Cerebellar cortex (tissue), 1 donor: Measurements from ENCODE around the gene ROBO1.

Experiments used
- DNase-seq: peaks from one replicate; pipeline ENCODE4 v3.0.0-alpha.2; 2015; ENCODE audit warnings: low spot score

The ROBO1 gene

DNA sequence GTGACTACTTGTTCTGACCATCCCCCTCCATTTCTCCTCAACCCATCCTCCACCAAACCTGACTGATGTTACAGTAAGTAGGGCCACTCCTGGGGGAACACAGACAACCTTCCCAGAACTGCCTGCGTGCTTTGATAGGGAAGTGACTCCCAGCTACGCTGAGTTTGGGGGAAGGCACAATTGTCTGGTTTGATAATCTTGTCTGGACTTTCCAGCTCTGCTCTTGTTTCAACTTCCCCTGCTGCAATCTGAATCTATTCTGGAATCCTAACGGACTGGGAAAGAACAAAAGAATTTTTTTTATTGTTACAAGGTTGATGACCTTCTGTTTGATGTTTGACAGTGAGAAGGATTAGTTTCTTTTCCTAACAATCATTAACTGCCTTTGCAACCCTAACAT lies 895.6 kb downstream of the ROBO1 start:
- no peak for DNase-seq

DNA sequence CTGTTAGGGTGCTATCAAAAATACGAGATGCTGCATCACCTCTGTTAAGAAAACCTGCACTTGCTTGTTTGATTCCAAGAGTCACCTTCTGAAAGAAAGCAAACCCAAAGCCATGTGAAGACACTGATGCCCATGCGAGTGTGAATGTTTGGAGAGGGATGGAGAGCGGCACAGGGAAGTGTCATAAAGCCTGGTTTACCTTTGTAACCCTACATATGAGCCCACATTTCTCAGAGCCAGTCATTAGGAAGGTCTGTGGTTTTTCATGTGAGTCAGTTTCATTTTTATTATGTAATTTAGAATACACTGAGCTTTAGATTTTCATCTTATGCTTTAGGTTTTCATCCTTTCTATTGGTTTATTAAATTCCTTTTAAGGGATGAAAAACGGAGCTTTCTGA lies 896.8 kb downstream of the ROBO1 start:
- no peak for DNase-seq

DNA sequence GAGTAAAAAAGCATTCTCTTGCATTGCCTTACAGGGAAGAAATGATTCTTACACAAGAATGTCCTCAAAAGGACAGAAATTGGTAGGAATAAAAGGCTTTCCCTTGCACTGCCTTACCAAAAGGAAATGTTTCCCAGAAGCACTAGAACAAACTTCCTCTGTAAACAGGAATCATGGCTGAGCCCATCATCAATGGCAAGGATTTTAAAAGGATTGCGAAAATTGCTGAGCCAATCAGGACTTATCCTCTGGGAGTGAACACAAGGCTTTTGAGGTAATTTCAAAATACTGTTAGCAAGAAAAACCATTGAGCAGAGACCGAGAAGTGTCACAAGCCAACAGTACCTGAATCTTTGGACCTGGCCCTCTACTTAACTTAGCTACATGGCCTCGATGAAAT lies 897.3 kb downstream of the ROBO1 start:
- no peak for DNase-seq

DNA sequence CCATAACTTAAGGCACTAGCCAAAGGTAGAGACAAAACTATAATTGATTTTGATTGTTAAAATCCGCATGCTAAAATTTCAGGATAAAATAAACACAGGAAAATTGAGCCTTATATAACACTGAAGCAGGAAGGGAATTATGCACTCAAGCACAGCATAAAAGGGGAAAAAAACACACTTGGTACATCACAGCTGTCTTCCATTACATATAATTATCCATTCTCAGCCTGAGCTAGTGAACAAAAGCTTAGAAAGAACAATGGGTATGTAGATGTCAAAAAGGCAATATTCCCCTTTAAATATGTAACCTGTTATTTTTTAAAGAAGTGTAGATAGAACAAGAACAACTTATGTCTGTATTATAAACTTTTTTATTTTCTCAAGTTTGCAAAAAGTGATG lies 899.2 kb downstream of the ROBO1 start:
- DNase-seq, result no peak

DNA sequence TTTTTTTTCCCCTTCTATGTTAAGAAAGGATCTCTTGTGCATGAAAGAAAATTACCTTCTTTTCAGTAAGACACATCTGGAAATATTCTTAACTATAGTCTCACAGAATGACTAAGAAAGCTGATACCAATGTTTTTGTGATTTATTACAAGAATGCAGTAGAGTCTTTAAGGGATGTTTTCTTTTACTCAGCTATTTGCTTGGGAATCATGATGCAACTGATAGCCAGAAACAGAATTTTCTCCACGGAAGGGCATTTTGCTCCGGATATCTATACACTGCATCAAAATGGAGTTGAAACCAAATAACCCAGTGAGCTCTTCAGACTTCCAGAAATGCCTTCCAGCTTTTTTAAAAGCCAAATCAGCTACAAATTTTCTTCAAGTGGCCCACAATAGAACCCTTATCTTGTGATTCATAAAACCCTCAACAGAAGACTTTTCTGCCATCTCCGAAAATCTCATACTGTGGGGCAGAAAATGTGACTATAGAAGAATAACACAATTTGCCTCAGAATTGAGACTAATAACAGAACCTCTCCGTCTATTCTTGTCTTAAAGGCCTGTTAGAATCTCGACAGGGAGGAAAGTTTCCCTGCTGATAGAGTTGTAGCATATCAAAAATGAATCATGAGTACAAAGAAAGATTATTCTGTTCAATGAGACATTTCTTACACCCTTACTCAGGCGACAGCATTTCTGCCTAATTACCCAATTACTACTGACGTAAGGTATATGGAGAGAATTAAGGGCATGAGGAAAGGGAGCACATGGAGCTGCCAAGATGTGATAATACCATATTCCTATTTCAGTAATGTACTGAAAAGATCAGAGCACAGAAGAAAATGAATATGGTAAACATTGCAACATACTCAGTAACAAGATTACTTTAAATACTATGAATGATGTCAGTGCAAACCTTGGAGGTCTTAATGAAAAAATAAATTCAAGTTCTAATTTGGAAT lies 900.1 kb downstream of the ROBO1 start:
- DNase-seq, result no peak

DNA sequence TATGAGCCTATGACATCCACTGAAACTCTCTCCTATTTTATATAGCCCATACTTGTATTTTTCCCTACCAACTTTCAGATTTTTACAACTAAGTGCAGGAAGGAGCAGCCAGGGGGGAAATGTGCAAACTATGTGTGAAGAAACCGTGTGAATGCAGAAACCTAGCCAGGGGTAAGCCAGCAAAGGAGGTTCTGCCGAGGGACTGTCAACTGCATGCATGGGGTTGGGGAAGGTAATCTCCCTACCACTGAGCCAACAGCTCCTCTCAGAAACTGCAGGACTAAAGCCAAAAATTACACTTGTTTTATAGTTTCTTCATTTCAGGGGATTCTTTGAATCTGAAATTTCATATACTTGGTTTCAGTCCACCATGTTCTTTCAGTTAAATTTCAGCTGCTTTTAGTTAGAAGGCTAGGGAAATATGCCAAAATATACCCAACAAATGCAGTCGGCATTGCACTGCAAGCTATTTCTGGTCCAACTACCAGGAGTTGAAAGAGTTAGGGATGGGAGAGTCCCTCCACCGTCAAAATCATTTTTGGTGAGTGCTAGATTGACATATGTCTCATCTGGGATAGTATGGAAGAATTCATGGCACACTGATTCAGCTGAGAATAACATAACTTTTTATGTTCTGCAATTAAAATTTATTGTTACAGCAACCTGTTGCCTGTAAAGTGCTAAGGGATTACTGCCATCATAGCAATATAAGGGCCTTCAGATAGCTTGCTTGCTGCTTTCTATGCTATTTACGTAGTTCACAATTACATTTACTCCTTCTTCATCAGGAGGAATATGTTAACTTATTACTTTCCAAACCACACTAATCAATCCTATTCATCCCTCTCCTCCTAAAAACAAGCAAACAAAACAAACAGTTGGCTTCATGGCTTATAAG lies 904.2 kb downstream of the ROBO1 start:
- DNase-seq, result no peak

DNA sequence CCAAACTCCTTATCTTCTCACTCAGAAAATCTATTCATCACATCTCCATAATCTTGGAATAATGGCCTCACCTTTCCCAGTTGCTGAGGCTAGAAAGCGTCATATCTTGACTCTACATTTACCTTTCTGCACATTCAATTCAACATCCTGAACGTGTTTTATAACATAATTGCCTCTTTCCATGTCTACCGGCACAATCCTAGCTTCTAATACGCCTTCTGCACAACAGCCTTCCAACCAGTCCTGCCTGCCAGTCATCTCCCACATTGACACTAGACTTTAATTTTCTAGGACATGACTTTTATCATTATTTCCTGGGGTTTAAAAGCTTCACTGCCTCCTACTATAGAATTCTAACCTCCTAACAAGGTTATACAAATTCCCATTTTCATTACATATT lies 906.6 kb downstream of the ROBO1 start:
- no peak for DNase-seq

DNA sequence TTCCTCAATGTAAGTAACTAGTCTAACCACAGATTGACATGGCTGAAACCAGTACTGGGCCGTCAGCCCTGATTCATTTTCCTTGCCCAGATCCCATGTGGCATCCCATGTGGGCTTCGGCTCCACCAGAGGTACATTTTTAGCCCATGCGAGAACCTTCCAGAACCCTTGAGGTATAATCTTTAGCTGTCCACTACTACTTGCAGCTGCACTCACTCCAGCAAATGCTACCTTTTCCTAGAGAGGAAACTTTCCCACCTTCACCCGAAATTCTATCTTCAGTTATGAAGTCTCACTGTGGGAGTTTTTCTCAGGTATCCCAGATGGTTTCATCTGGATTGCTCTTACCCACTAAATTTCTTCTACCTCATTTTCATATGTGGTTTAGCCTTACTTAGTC lies 907.2 kb downstream of the ROBO1 start:
- DNase-seq, result no peak

DNA sequence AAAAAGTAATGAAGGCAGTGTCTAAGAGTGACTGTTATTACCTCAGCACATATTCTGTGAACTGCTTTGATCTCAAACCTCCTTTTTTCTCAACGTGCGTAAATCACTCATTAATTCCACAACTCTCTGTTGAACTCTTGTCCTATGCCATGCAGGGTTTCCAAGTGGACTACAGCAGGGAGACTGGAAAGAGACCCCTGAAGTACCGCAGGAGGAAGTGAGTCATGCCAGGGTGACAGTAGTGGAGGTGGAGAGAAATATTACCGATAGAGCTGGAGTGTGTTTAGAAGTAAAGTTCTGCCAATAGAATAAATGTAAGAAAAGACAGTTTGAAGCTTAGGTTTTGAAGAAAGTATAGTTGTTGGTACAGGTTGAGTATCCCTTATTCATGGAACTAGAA lies 908.9 kb downstream of the ROBO1 start:
- DNase-seq, result no peak

DNA sequence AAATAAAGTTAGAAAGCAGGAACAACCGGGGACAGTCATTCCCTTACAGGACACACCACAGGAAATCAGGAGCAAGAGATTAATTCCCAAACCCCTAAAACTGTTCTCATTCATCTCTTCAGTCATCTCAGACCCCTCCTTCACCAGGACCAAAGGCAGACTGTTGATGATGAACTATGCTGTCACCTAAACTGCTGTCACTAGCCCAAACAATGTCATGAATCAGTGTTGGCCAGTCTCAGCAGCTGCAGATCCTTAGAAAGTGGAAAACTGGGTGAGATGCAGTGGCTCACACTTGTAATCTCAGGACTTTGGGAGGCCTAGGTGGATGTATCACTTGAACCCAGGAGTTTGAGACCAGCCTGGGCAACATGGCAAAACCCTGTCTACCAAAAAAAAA lies 909.6 kb downstream of the ROBO1 start:
- no peak for DNase-seq

DNA sequence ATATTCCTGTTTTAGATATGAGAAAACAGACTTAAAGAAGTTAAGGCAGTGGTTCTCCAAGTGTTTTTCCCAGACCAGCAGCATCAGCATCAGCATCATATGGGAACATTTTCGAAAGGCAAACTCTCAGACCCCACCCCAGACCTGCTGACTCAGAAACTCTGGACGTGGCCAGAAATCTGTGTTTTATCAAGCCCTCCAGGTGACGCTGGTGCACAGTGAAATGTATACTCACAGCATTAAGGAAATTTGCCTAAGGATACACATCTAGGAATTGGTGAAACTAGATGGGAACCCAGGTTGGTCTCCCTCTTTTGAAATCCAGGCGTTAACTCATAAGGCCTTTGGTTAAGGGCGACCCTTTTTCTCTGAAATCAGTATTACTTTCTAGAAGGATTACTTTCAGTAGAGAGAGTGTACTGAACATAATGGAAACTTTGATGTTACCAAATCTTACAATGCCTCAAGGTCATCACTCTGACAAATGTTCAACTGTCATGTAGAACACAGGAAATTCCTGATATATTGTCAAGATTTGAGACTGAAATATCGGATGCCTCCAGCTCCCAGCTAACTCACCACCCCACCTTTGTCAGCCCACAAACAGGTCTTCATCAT lies 910.2 kb downstream of the ROBO1 start:
- no peak for DNase-seq

DNA sequence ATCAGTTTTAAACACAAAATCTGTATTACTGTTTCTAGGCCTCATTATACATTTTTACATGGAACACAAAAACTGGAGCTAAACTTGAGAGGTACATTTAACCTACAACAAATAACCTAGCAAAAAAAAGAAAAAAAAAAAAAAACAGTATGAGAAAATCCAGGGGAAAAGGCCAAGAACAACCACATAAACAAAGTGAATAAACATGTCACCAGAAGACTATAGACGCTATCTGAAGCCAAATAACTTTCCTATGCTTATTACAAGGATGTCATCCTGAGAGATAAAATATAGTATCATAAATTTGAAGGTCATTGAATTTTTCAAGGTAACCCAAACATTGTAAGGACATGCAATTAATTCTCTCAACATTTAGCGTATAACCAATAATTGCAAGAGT lies 911.6 kb downstream of the ROBO1 start:
- no peak for DNase-seq

DNA sequence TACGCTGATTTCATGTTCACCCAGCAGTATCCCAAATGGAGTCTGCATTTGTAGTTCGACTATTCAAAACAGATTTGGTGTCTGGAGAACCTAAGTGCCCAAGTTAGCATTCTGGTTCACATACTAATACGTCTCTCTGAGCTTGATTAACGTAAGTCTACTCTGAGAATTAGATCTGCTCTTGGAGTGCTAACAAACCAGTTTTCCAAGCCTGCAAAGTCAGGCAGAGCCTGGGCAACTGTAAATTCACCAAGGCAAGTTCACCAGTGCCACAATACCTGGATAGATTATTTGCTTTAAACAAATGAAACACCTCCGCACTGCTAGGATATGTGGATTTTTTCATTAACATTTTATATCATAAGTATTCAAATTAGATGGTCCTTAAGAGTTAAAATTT lies 912.6 kb downstream of the ROBO1 start:
- DNase-seq, result no peak

DNA sequence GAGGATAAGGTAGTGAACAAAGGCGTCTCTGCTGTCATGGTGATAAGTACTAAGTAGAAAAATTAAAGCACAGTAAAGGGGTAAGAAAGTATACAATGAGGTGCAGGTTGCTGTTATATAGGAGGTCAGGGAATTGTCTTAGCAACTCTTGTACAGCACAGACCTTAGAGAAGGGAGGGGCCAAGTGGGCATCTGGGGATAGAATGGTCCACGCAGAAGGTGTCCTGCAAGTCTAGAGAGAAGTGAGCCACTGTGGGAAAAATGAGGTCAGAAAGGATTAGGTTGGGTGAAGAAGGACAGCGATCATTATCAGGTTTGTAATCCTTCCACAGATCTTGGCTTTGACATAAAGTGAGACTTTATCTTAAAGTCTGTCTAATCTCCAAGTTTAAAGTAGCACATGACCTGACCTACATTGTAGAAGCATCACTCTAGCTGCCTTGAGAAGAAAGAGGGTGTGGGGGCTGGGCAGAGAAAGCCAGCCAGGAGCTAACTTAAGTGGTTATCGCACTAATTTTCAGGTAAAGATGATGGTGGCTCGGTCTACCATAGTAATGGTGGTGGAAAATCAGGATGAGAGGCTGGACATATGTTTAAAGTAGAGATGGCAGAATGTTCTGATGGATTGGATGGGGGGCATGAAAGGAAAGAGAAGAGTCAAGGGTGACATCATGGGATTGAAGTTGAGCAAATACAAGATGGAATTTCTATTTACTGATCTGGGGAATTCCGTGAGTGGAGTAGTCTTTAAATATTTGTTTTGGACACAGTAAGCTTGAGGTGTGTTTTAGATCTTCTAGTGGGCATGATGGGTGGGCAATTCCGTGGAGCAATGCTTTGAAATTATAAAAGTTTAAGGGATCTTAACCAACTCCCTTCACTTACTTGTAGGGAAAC lies 919.2 kb downstream of the ROBO1 start:
- DNase-seq, result no peak

DNA sequence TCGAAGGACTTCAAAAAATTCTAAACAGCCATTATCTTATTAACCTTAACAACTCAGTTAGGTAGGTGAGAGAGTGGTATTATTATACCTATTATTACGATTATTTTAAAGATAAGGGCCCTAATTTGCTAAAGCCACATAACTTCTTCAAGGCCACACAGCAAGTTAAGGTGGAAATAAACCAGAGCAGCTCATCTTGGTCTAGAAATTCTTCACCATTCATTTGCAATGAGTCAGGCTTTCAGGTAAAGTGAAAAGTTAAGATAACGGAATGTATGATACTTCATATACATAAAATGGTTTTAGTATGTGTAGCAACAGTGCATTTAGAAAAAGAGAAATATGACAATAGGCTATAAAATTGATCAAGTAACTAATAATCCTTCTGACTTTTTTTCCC lies 920.2 kb downstream of the ROBO1 start:
- DNase-seq, result no peak

DNA sequence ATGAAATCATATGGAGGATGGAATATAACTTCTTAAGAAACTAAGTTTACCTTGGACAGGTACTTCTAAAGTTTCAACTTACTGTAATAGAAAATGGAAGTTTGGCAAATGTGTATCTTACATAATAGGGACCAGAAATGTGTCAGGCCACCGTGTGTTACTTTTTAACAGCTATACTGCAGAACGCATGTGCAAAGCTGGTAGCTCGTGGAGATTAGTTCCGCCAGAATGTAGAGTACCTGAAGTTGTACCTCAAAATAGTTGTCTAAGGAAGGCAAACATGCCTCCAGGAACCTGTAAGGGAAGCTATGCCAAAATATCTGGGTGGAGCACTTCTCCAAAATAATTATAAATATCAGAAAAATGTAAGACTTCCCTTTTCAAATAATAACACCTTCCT lies 920.6 kb downstream of the ROBO1 start:
- no peak for DNase-seq

DNA sequence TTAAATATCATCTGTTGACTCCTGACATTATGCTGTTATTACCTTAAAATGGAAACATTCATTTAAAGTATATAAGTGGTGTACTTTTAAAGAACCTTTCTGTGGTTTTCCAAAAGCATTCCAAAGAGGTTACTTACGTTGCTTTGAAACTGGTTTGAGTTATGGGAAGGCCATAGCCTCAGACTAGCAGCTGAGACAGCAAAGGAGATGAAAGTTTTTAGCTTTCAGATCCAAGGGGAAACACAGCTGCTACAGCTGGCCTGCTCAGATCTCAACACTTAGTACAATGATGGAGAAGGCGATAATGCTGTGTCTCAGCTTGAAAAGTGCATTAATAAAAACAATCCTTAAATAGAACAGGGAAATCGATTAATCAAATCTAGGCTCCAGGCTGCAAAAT lies 921.1 kb downstream of the ROBO1 start:
- no peak for DNase-seq

DNA sequence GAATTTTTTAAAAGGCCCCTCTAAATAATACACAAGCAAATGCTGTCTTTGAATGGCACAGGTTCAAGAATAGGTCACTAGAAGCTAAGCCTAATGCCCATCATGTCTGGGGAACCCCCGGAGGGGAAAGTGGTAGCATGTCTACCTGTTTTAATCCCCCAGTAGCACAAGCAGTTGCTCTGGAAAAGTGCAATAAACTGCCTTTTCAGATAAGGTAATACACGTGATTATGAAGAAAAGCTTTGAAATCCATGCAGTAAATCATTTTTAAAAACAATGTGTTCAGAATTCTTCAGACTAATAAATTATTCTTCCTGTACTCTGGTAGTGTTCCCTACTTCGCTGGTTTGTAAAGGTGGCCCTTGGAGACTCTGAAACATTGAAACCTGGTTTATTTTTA lies 922.2 kb downstream of the ROBO1 start:
- DNase-seq, result no peak

DNA sequence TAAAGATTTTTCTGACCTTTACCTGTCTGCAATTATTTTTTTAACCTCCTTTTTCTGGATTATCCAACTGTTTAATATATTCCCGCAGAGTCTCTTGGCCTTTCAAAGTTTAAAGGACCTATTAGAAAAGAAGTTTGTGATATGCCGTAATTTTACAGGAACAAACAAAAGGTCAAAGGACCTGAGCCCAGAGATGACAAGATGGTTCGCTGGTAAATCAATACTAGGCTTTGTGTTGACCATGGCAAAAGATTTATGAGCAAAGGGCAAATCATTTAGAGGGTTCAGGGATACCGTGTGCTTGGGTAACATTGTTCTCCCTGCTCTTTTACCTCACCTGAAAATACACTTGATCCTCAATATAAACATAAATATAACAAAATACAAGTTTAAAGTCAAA lies 923.5 kb downstream of the ROBO1 start:
- no peak for DNase-seq

DNA sequence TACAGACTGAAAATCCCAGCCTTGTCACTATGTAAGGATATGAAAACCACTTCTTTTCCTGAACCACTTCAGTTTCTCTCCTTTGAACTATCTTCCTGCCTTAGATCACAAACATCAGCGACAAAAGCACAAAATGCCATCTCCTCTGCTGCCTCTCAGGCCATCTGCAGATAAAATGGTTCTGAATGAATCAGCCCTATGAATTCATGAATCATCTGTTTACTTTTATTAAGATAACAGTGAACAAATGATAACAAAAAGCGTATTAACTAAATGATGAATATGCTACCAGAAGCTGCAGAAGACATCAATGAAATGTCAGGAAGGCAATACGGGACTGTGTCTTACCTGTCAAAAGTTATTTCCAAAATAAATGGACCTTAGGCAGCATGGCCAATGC lies 928.1 kb downstream of the ROBO1 start:
- DNase-seq, result no peak

DNA sequence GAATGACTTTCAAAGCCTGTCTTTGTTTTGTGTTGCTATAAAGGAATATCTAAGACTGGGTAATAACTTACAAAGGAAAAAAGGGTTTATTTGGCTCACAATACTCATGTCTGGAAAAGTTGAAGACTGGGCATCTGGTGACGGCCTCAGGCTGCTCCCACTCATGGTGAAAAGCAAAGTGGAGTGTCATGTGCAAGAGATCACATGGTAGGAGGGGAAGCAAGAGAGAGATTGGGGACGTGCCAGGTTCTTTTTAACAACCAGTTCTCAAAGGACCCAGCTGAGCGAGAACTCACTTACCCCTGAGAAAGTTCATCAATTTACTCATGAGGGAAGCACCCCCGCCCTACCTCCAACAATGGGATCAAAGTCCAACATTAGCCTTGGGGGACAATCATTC lies 929.4 kb downstream of the ROBO1 start:
- no peak for DNase-seq

DNA sequence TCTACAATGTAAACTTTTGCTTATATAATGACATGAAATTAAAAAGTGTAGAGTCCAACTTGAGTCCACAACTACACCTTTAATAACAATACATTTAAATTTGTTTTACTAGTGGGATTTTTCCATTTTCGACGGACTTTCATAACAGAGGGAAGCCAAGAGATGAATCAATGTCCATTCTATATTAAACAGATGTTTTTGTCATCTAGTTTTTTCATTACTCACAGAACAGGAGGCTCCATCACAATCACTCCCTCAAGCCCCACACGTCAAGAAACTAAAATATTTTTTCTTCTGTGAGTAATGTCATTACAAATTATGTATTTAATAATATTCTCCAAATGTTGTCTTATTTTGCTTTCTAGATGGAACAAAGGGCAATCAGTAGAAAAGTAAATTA lies 932.9 kb downstream of the ROBO1 start:
- no peak for DNase-seq
